SH-SY5Y (cell line): ENCODE data around the gene OMP.

Source experiments
- GATA2 ChIP-seq: IDR thresholded peaks from 2 replicates; pipeline ENCODE4 v1.6.1; 2011; ENCODE audit warnings: mild to moderate bottlenecking, low read depth, low read length
- GATA3 ChIP-seq: IDR thresholded peaks from 2 replicates; pipeline ENCODE4 v1.6.1; 2011; ENCODE audit warnings: low read depth, mild to moderate bottlenecking, low read length, moderate library complexity

GRCh38 chr11:77074205-77074604, 28.4 kb upstream of the OMP start:
- TF ChIP-seq GATA2, result no peak
- TF ChIP-seq GATA3, result no peak
